HL-60 (cell line): ENCODE results near the gene MECR.

Experiments used
- CTCF ChIP-seq: IDR thresholded peaks from one replicate; pipeline ENCODE4 v1.5.1; 2011; ENCODE audit warnings: low read length, control low read depth, inconsistent platforms; ENCODE audit not compliant: insufficient read depth
- POLR2AphosphoS5 ChIP-seq: IDR thresholded peaks from 2 replicates; pipeline ENCODE4 v1.6.1; 2012; ENCODE audit warnings: low read depth
- REST ChIP-seq: IDR thresholded peaks from 2 replicates; pipeline ENCODE4 v1.6.1; 2012; ENCODE audit warnings: low read depth; ENCODE audit not compliant: insufficient replicate concordance
- SPI1 ChIP-seq: IDR thresholded peaks from 2 replicates; pipeline ENCODE4 v1.6.1; 2012; ENCODE audit warnings: low read depth, mild to moderate bottlenecking, borderline replicate concordance

- no peak for TF ChIP-seq CTCF
- TF ChIP-seq POLR2AphosphoS5: no peak
- TF ChIP-seq REST: no peak
- no peak for TF ChIP-seq SPI1
Observed at GRCh38 chr1:29157269-29157601, 73.5 kb downstream of the MECR start.
